ENCODE measurements around the gene OSBPL5. TPM values are rescaled to one million over a fixed set of nuclear protein-coding genes. Genes with fewer than 3 reads are reported as not detected.

Gene OSBPL5
- total RNA-seq (42.3 TPM), polyA plus RNA-seq (28.2 TPM)
- long read RNA-seq, donor 1, partial matches to known transcripts = 0 of 1 reads
- long read RNA-seq, donor 1, other reads (novel, unspliced or antisense) = 0 of 1 reads
- long read RNA-seq, donor 2 = 0 reads
- long read RNA-seq, donor 3, transcript OSBPL5-201 (22 exons, 3,889 nt) = major isoform, 8 of 13 reads
- long read RNA-seq, donor 3, partial matches to known transcripts = 0 of 13 reads
- long read RNA-seq, donor 3, other reads (novel, unspliced or antisense) = 0 of 13 reads
- long read RNA-seq, donor 4, partial matches to known transcripts = 0 of 5 reads
- long read RNA-seq, donor 4, other reads (novel, unspliced or antisense) = 0 of 5 reads
- long read RNA-seq, donor 5, partial matches to known transcripts = 0 of 7 reads
- long read RNA-seq, donor 5, other reads (novel, unspliced or antisense) = 0 of 7 reads
- long read RNA-seq, donor 6, partial matches to known transcripts = 0 of 3 reads
- long read RNA-seq, donor 6, other reads (novel, unspliced or antisense) = 0 of 3 reads
- long read RNA-seq, donor 7, partial matches to known transcripts = 0 of 1 reads
- long read RNA-seq, donor 7, other reads (novel, unspliced or antisense) = 0 of 1 reads
- long read RNA-seq, donor 8, partial matches to known transcripts = 0 of 3 reads
- long read RNA-seq, donor 8, other reads (novel, unspliced or antisense) = 0 of 3 reads
- long read RNA-seq, donor 9, partial matches to known transcripts = 0 of 2 reads
- long read RNA-seq, donor 9, other reads (novel, unspliced or antisense) = 0 of 2 reads
- long read RNA-seq, donor 10, partial matches to known transcripts = 6 of 12 reads
- long read RNA-seq, donor 10, other reads (novel, unspliced or antisense) = 0 of 12 reads

- peaks cover 64 to 86% of the 10 kb centered on the region in 2 donors for H3K4me1 ChIP-seq (ENCODE audit: control insufficient read depth in 2 of 2, insufficient read depth in 2 of 2, low read length in 2 of 2)
- peaks cover 0 to 13% of the 10 kb centered on the region in 2 donors for H3K27me3 ChIP-seq (ENCODE audit: control insufficient read depth in 2 of 2, insufficient read depth in 1 of 2, low read length in 1 of 2)
- H3K27ac ChIP-seq (ENCODE audit: low read depth in 1 of 2, low read length in 1 of 2) = peak within 1 kb of the TSS; percentile 82 to 91
- peak in 4 of 9 donors; percentile 65 to 87 (median 77) for DNase-seq (ENCODE audit: low read depth in 6 of 9, low spot score in 9 of 9)
- peaks cover 0 to 6% of the 10 kb centered on the region in 2 donors for H3K36me3 ChIP-seq (ENCODE audit: control insufficient read depth in 2 of 2, insufficient read depth in 2 of 2, low read length in 1 of 2)
- peak within 1 kb of the TSS; percentile 97 to 98 for H3K4me3 ChIP-seq (ENCODE audit: low read length in 2 of 2)
- peaks cover 0 to 9% of the 10 kb centered on the region in 2 donors for H3K9me3 ChIP-seq (ENCODE audit: control insufficient read depth in 2 of 2, insufficient read depth in 1 of 2, low read length in 1 of 2)
- 2% methylated on average over 62 of the region's 63 CpGs for WGBS
Observed at GRCh38 chr11:3165152-3165705, at the start of gene OSBPL5. TSS of gene OSBPL5 (minus strand) at chr11:3165310. CDS start at chr11:3129148, 36,162 bp downstream.

- WGBS = 95% methylated on average over 4 of the region's 4 CpGs
- DNase-seq (ENCODE audit: low read depth in 6 of 9, low spot score in 9 of 9) = no peak
- peaks cover 4 to 13% of the 10 kb centered on the region in 2 donors for H3K4me1 ChIP-seq (ENCODE audit: control insufficient read depth in 2 of 2, insufficient read depth in 2 of 2, low read length in 2 of 2)
- peaks cover 3 to 28% of the 10 kb centered on the region in 2 donors for H3K27me3 ChIP-seq (ENCODE audit: control insufficient read depth in 2 of 2, insufficient read depth in 1 of 2, low read length in 1 of 2)
- H3K4me3 ChIP-seq (ENCODE audit: low read length in 2 of 2) = no peak overlapping the region
- no peak overlapping the region for H3K27ac ChIP-seq (ENCODE audit: low read depth in 1 of 2, low read length in 1 of 2)
- H3K36me3 ChIP-seq (ENCODE audit: control insufficient read depth in 2 of 2, insufficient read depth in 2 of 2, low read length in 1 of 2) = no peaks in the 10 kb centered on the region
- H3K9me3 ChIP-seq (ENCODE audit: control insufficient read depth in 2 of 2, insufficient read depth in 1 of 2, low read length in 1 of 2) = peaks cover 0 to 4% of the 10 kb centered on the region in 2 donors
Observed at GRCh38 chr11:3214420-3214699, 49.2 kb upstream of the OSBPL5 start.

GRCh38 chr11:3213659-3214419 lies 48.7 kb upstream of the OSBPL5 start:
- 79% methylated on average over 24 of the region's 24 CpGs for WGBS
- Histone ChIP-seq H3K4me1 (ENCODE audit: control insufficient read depth in 2 of 2, insufficient read depth in 2 of 2, low read length in 2 of 2) (peaks cover 6 to 17% of the 10 kb centered on the region in 2 donors), H3K27me3 (ENCODE audit: control insufficient read depth in 2 of 2, insufficient read depth in 1 of 2, low read length in 1 of 2) (peaks cover under 1 to 23% of the 10 kb centered on the region in 2 donors), H3K36me3 (ENCODE audit: control insufficient read depth in 2 of 2, insufficient read depth in 2 of 2, low read length in 1 of 2) (no peaks in the 10 kb centered on the region), H3K27ac (ENCODE audit: low read depth in 1 of 2, low read length in 1 of 2) (no peak overlapping the region), H3K4me3 (ENCODE audit: low read length in 2 of 2) (no peak overlapping the region), H3K9me3 (ENCODE audit: control insufficient read depth in 2 of 2, insufficient read depth in 1 of 2, low read length in 1 of 2) (peaks cover 0 to 4% of the 10 kb centered on the region in 2 donors)
- DNase-seq (ENCODE audit: low read depth in 6 of 9, low spot score in 9 of 9) = no peak

- no peak overlapping the region for H3K27ac ChIP-seq (ENCODE audit: low read depth in 1 of 2, low read length in 1 of 2)
- H3K36me3 ChIP-seq (ENCODE audit: control insufficient read depth in 2 of 2, insufficient read depth in 2 of 2, low read length in 1 of 2) = no peaks in the 10 kb centered on the region
- WGBS = 97% methylated on average over 6 of the region's 6 CpGs
- peaks cover 0 to 22% of the 10 kb centered on the region in 2 donors for H3K27me3 ChIP-seq (ENCODE audit: control insufficient read depth in 2 of 2, insufficient read depth in 1 of 2, low read length in 1 of 2)
- peaks cover 0 to 20% of the 10 kb centered on the region in 2 donors for H3K9me3 ChIP-seq (ENCODE audit: control insufficient read depth in 2 of 2, insufficient read depth in 1 of 2, low read length in 1 of 2)
- H3K4me1 ChIP-seq (ENCODE audit: control insufficient read depth in 2 of 2, insufficient read depth in 2 of 2, low read length in 2 of 2) = peaks cover 9 to 14% of the 10 kb centered on the region in 2 donors
- no peak for DNase-seq (ENCODE audit: low read depth in 6 of 9, low spot score in 9 of 9)
- no peak overlapping the region for H3K4me3 ChIP-seq (ENCODE audit: low read length in 2 of 2)
Observed at GRCh38 chr11:3208272-3208671, 43.2 kb upstream of the OSBPL5 start.

GRCh38 chr11:3207526-3208189 lies 42.5 kb upstream of the OSBPL5 start:
- peaks cover 14 to 20% of the 10 kb centered on the region in 2 donors for H3K4me1 ChIP-seq (ENCODE audit: control insufficient read depth in 2 of 2, insufficient read depth in 2 of 2, low read length in 2 of 2)
- 96% methylated on average over 8 of the region's 8 CpGs for whole genome bisulfite sequencing

GRCh38 chr11:3206922-3207204 lies 41.8 kb upstream of the OSBPL5 start:
- peaks cover 0 to 34% of the 10 kb centered on the region in 2 donors for H3K27me3 ChIP-seq (ENCODE audit: control insufficient read depth in 2 of 2, insufficient read depth in 1 of 2, low read length in 1 of 2)
- peaks cover 0 to 20% of the 10 kb centered on the region in 2 donors for H3K9me3 ChIP-seq (ENCODE audit: control insufficient read depth in 2 of 2, insufficient read depth in 1 of 2, low read length in 1 of 2)
- no peak for DNase-seq (ENCODE audit: low read depth in 6 of 9, low spot score in 9 of 9)
- 100% methylated on average over 1 of the region's 1 CpG for WGBS
- H3K36me3 ChIP-seq (ENCODE audit: control insufficient read depth in 2 of 2, insufficient read depth in 2 of 2, low read length in 1 of 2) = no peaks in the 10 kb centered on the region
- H3K27ac ChIP-seq (ENCODE audit: low read depth in 1 of 2, low read length in 1 of 2) = no peak overlapping the region
- no peak overlapping the region for H3K4me3 ChIP-seq (ENCODE audit: low read length in 2 of 2)
- H3K4me1 ChIP-seq (ENCODE audit: control insufficient read depth in 2 of 2, insufficient read depth in 2 of 2, low read length in 2 of 2) = peaks cover 18 to 28% of the 10 kb centered on the region in 2 donors

More at GRCh38 chr11:3207526-3208189, 42.5 kb upstream of the OSBPL5 start:
- H3K27ac ChIP-seq (ENCODE audit: low read depth in 1 of 2, low read length in 1 of 2) = no peak overlapping the region
- DNase-seq (ENCODE audit: low read depth in 6 of 9, low spot score in 9 of 9) = no peak
- peaks cover 0 to 20% of the 10 kb centered on the region in 2 donors for H3K9me3 ChIP-seq (ENCODE audit: control insufficient read depth in 2 of 2, insufficient read depth in 1 of 2, low read length in 1 of 2)
- peaks cover 0 to 27% of the 10 kb centered on the region in 2 donors for H3K27me3 ChIP-seq (ENCODE audit: control insufficient read depth in 2 of 2, insufficient read depth in 1 of 2, low read length in 1 of 2)
- no peak overlapping the region for H3K4me3 ChIP-seq (ENCODE audit: low read length in 2 of 2)
- no peaks in the 10 kb centered on the region for H3K36me3 ChIP-seq (ENCODE audit: control insufficient read depth in 2 of 2, insufficient read depth in 2 of 2, low read length in 1 of 2)

- peaks cover 23 to 34% of the 10 kb centered on the region in 2 donors for H3K4me1 ChIP-seq (ENCODE audit: control insufficient read depth in 2 of 2, insufficient read depth in 2 of 2, low read length in 2 of 2)
- H3K27me3 ChIP-seq (ENCODE audit: control insufficient read depth in 2 of 2, insufficient read depth in 1 of 2, low read length in 1 of 2) = peaks cover 0 to 35% of the 10 kb centered on the region in 2 donors
- 95% methylated on average over 8 of the region's 8 CpGs for WGBS
- no peaks in the 10 kb centered on the region for H3K36me3 ChIP-seq (ENCODE audit: control insufficient read depth in 2 of 2, insufficient read depth in 2 of 2, low read length in 1 of 2)
- H3K4me3 ChIP-seq (ENCODE audit: low read length in 2 of 2) = no peak overlapping the region
- no peak for DNase-seq (ENCODE audit: low read depth in 6 of 9, low spot score in 9 of 9)
- peaks cover 0 to 16% of the 10 kb centered on the region in 2 donors for H3K9me3 ChIP-seq (ENCODE audit: control insufficient read depth in 2 of 2, insufficient read depth in 1 of 2, low read length in 1 of 2)
- H3K27ac ChIP-seq (ENCODE audit: low read depth in 1 of 2, low read length in 1 of 2) = no peak overlapping the region
Observed at GRCh38 chr11:3206156-3206921, 41.2 kb upstream of the OSBPL5 start.
